HG03135 (cell line): ENCODE results near the gene DDR2.
"Not testable (repeated sequence)": the region's sequence is repeated elsewhere in the genome, so short reads cannot be mapped to it uniquely, and the experiment has no call there.

Source experiments
- ATAC-seq: cut with Tn5 transposase; IDR thresholded peaks from one replicate; pipeline ENCODE4 v1.9.1; 2021; ENCODE audit warnings: mild to moderate bottlenecking, moderate library complexity; ENCODE audit not compliant: unreplicated experiment

DDR2 gene

GRCh38 chr1:162632217-162632666, at the start of gene DDR2:
Gene DDR2, plus strand, starts transcription at chr1:162632464. Its CDS starts 86,600 bp downstream, at chr1:162719064.
- ATAC-seq = no peak

- not testable (repeated sequence) for ATAC-seq
These were observed 49.4 kb upstream of the DDR2 start for GRCh38 chr1:162582901-162583300.

DNA sequence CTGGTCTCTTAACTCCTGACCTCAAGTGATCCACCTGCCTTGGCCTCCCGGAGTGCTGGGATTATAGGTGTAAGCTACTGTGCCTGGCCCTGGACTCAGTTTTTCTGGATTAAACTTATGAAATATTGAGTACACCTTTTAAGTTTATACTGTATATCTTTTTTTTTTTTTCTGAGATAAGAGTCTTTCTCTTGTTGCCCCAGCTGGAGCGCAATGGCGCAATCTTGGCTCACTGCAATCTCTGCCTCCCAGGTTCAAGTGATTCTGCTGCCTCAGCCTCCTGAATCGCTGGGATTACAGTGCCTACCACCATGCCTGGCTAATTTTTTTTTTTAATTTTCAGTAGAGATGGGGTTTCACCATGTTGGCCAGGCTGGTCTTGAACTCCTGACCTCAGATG, 47.2 kb upstream of the DDR2 start:
- ATAC-seq = not testable (repeated sequence)

- ATAC-seq = no peak
These were observed 44.9 kb upstream of the DDR2 start for GRCh38 chr1:162587347-162587746.

DNA sequence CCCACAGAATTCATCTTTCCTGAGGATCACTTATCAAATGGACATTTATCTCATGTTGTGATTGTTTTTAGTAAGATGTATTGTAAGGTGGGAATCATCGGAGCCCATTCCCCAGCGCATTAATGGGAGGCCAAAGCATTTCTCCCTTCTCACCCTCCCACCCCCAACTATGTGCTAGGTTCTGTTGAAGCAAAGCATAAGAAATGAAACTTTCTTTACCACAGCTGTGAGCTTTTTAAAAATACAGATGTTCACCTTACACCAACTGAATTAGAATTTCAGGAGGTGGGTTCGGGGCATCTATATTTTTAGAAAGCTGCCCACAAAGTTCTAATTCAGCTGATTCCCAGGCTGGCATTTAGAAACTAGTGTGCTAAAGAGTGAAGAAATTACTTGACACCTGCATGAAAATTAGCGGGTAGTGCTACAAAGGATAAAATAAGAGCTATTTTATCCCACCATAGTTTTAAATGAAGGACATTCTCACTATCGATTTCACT, 44.5 kb upstream of the DDR2 start:
- no peak for ATAC-seq

DNA sequence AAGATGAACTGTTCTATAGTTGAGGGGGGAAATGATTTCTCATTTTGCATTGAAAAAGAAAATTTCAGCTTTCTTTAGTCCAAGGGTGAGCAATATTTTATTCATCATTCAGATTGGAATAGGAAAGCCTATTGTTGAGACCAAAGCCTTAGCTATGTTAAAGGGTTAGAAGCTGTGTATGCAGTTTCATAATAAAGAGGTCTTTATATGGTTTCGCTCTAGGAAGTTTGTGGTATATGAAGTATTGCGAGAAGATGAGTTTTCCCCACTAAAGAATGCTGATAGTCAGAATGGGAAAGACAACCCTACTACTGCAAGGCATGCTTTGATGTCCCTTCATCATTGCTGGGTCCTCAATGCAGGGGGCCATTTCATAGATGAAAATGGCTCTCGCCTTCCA, 42.2 kb upstream of the DDR2 start:
- ATAC-seq = no peak

DNA sequence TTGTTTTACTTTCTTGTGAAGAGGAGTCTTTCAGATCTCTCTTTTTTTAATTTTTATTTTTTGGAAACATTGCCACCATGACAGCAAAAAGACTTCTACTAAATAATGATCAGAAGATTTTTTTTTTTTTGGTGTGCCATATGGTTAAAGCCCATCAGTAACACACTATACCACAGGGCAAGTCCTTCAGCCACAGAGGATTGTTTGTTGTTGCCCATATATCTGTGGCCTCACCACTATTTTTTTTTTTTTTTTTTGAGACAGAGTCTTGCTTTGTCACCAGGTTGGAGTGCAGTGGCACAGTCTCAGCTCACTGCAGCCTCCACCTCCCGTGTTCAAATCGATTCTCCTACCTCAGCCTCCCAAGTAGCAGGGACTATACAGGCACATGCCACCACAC, 41.6 kb upstream of the DDR2 start:
- ATAC-seq = no peak

GRCh38 chr1:162596514-162597170, 35.6 kb upstream of the DDR2 start:
- ATAC-seq = no peak

DNA sequence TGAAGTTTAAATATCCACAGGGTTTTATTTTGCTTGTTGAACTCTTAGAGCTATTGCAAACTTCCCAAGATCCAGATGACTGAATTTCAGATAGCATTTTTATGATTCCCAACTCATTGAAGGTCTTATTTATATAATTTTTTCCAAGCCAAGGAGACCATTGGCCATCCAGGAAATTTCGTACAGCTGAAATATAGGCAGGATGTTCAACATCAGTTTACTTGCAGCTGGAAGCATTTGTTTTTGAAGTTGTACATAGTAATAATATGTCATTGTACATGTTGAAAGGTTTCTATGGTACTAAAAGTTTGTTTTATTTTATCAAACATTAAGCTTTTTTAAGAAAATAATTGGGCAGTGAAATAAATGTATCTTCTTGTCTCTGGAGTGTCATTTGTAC, 32.8 kb upstream of the DDR2 start:
- ATAC-seq = no peak

DNA sequence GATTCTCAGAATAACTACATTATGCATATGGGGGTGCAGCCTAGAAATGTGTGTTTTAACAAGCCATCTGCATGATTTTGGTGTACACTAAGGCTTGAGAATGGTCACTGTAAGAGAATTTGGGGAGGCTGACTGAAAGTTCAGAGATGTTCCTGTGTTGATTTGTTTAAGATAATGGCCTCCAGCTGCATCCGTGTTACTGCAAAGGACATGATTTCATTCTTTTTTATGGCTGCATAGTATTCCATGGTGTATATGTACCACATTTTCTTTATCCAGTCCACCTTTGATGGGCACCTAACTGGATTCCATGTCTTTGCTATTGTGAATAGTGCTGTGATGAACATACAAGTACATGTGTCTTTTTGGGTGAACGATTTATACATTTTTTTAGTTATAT, 29.1 kb upstream of the DDR2 start:
- not testable (repeated sequence) for ATAC-seq

DNA sequence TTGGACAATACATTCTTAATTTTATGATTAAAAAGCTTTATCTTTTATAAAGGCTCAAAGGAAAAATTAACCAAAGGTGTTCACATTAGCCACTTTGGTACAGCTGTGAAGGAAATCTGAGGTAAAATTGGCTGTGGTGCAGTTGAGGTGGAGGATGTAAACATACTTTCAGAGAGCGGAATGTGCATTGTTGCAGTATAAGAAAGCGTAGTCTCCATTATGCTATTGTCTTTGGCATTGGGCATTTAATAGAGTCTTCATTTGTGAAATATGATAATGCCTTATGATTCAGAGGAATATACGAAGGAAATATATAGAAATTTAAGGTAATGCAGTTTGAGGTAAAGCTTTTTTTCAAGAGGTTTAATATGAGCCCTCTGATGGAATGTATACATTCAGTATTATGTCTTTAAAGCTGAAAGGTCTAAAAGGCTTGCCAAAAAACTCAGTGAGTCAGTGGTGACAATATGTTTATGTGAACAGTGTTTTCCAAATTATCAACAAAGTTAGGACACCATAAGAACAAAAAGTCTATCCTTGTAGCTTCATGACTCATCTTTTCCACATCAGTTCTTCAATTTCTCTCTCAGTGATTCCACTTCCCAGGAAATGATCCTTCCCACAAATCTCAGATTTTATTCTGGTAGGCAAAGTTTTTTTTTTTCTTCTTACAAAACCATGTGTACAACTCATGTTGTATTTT, 26.9 kb upstream of the DDR2 start:
- no peak for ATAC-seq

GRCh38 chr1:162609306-162609705, 23.0 kb upstream of the DDR2 start:
- ATAC-seq = no peak

- ATAC-seq = no peak
These were observed 19.5 kb upstream of the DDR2 start for GRCh38 chr1:162612606-162613400.

GRCh38 chr1:162616848-162617247, 15.4 kb upstream of the DDR2 start:
- ATAC-seq = no peak

DNA sequence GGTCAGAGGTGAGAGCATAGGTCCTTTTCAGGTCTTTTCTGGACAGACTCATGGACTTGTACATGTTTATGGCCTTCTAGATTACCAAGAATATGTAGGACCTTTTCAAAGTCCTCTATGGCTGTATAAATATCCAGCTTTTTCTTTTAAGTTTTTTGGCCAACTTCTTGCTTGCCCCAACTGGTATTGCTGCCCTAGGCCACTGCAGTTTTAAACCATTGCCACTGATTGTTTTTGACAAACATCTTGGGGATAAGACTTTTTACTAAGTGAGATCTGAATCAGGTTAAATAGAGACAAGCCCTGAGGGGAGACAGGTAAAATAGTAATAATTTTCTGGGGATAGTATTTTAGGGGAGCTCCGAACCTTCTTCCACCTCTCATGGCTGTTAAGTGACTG, 14.8 kb upstream of the DDR2 start:
- no peak for ATAC-seq

DNA sequence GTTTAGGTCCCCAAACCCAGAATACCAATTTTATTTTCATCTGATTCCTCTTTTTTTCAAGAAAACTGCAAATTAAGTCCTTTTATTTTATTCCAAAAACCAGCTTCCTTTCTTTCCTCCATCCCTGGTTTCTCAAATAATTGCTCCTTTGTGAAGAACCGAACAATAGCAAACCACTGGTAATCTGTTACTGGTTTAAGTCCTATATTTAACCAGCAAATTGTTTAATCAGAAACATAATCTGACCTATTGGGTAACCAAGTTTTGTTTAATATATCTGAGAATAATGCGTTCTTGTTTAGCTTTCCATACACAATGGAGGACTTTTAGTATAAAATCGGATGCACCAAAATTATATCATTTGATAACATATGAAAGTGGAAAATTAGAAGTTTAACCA, 13.2 kb upstream of the DDR2 start:
- no peak for ATAC-seq

- ATAC-seq = no peak
These were observed 11.0 kb upstream of the DDR2 start for GRCh38 chr1:162621256-162621655.

GRCh38 chr1:162625679-162626078, 6.6 kb upstream of the DDR2 start:
- no peak for ATAC-seq

- no peak for ATAC-seq
These were observed 6.2 kb upstream of the DDR2 start for GRCh38 chr1:162626094-162626493.

GRCh38 chr1:162626761-162627160, 5.5 kb upstream of the DDR2 start:
- ATAC-seq = no peak

GRCh38 chr1:162627662-162628296, 4.5 kb upstream of the DDR2 start:
- no peak for ATAC-seq
